LNCaP clone FGC (cell line): ENCODE data around the gene NRSN2.
"Not testable (repeated sequence)": the region's sequence is repeated elsewhere in the genome, so short reads cannot be mapped to it uniquely, and the experiment has no call there.

Source experiments
- DNase-seq: peaks from one replicate; pipeline ENCODE4 v3.0.0-alpha.2; 2011; ENCODE audit warnings: low read depth
- H3K4me3 ChIP-seq: 2 replicates; pipeline ENCODE4 v1.5.1; 2011; ENCODE audit warnings: mild to moderate bottlenecking, low read depth, low read length, control low read depth
- CTCF ChIP-seq: IDR thresholded peaks from 2 replicates; pipeline ENCODE4 v1.5.1; 2012; ENCODE audit warnings: mild to moderate bottlenecking; ENCODE audit not compliant: control insufficient read depth, insufficient read depth; ENCODE audit errors: extremely low read depth

NRSN2 gene

DNA sequence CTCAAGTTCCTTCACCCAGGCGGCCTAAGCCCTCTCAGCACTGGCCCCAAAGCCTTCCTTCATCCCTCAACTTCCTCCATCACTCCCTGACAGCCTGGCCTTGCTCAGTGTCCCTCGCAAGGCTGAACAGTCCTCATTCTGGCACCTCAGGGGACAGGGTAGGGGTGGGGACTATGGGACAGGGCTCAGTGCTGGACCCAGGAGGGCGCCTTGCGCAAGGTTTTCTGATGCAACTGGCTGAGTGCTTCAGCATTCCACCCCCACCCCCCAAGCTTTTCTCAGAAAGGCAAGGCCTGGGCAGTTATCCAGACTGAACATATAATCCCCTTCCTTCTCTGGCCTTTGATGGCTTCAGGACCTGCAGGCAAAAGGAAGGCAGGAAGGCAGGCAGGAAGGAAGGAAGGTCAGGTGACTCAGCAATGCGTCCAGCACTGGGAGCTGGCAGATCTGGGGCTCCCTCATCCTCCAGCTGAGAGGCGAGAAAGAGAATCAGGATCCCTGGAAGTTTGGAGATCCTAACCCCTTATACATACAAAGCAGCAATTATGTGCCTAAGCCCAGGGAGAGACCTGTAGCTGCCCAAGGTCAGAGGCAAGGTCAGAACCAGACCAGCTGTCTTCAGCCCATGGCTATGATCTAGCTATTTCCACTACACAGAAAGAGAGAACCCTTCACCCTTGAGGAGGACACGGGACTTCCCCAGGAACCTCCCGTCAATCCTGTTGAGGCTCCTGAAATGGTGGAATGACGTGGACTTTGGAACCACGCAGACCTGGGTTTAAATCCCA, 25.0 kb downstream of the NRSN2 start:
- no peak for DNase-seq
- H3K4me3 ChIP-seq: no peak overlapping the region
- TF ChIP-seq CTCF: no peak

GRCh38 chr20:372543-373082, 25.7 kb downstream of the NRSN2 start:
- not testable (repeated sequence) for H3K4me3 ChIP-seq, DNase-seq

GRCh38 chr20:373171-373890, 26.4 kb downstream of the NRSN2 start:
- no peak for TF ChIP-seq CTCF
- H3K4me3 ChIP-seq: no peak overlapping the region

GRCh38 chr20:375265-375889, 28.5 kb downstream of the NRSN2 start:
- no peak for DNase-seq
- TF ChIP-seq CTCF: no peak
- no peak overlapping the region for H3K4me3 ChIP-seq

More at GRCh38 chr20:373171-373890, 26.4 kb downstream of the NRSN2 start:
- DNase-seq: no peak

DNA sequence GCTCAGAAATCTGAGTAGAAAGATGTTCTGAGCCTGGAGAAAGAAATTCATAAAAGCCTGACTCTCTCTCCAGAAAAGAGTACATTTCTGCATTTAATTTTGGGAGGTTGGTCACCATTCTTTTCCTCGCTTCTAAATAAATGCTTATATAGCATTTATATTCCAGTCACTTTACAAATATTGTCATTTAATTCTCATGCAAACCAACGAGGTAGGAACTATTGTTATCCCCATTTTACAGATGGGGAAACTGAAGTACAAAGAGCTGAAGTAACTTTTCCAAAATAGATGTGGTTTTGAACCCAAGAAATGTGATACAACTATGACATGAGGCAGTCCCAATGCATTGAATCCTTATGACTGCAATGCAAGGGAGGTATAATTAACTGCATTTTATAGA, 29.2 kb downstream of the NRSN2 start:
- TF ChIP-seq CTCF: no peak
- no peak for DNase-seq
- no peak overlapping the region for H3K4me3 ChIP-seq

DNA sequence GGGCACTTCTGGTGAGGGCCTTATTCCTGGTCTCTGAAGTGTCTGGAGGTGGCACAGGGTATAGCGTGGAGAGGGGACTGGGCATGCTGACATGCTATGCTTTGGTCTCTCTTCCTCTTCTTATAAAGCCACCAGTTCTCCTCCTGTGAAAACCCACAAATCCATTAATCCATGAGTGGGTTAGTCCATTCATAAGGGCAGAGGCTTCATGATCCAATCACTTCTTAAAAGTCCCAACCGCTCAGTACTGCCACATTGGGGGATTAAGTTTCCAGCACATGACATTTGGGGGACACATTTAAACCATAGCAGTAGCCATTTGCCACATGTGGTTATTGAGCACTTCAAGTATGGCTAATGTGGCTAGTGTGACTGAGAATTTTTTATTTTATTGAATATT, 29.8 kb downstream of the NRSN2 start:
- no peak overlapping the region for H3K4me3 ChIP-seq
- no peak for TF ChIP-seq CTCF
- no peak for DNase-seq

- DNase-seq, H3K4me3 ChIP-seq: not testable (repeated sequence)
Measured at GRCh38 chr20:377578-377977, 30.7 kb downstream of the NRSN2 start.
